ENCODE measurements around the gene MIER2.

MIER2 gene

DNA sequence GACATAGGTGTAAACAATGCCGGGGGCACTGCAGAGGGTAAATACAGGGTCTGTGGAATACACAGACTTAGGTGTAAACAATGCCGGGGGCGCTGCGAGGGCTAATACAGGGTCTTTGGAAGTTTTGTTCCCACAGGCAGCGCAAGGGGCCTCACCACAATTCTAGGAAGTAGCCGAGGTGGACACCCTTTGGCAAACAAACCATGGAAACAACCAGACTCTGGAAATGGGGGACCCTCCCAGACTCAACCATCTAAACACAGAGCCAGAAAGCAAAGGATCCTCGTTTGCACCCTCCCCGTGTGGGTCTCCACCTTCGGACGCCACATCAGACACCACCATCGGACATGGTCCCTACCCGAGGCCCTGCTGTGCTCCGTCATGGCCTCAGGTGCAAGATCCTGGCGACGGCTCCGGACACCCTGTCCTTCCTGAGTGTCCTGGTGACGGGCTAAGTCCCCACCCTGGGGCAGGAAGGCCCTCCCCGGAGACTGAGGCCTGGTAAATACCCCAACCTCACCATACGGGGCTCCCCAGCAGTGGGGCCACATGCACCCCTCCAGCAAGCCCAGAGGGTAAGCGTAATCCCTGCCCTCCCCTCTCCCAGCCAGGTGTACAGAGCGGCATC is 36.7 kb downstream of the MIER2 start:
- no peak for DNase-seq (ENCODE audit: low spot score)

DNA sequence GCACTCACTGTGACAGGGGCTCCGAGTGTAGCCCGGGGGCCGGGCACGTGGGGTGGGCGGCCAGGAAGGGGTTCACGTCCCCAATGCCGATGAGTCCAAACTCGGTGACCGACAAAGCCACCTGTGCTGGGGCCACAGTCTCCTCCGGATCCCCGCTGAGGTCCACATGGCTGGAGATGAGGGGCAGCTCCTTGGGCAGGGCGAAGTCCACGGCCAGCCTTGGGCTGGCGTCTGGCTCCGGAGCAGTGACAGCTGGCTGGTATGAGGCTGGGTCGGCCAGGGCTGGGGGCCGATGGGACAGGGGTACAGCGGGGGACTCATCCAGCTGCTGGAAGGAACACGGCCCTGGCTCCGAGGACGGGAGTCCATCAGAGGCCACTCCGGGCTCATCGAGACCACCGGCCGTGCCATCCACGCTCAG is 37.5 kb downstream of the MIER2 start:
- no peak for DNase-seq (ENCODE audit: low spot score)

GRCh38 chr19:306151-306900 is 38.3 kb downstream of the MIER2 start:
- no peak for DNase-seq (ENCODE audit: low spot score)

DNA sequence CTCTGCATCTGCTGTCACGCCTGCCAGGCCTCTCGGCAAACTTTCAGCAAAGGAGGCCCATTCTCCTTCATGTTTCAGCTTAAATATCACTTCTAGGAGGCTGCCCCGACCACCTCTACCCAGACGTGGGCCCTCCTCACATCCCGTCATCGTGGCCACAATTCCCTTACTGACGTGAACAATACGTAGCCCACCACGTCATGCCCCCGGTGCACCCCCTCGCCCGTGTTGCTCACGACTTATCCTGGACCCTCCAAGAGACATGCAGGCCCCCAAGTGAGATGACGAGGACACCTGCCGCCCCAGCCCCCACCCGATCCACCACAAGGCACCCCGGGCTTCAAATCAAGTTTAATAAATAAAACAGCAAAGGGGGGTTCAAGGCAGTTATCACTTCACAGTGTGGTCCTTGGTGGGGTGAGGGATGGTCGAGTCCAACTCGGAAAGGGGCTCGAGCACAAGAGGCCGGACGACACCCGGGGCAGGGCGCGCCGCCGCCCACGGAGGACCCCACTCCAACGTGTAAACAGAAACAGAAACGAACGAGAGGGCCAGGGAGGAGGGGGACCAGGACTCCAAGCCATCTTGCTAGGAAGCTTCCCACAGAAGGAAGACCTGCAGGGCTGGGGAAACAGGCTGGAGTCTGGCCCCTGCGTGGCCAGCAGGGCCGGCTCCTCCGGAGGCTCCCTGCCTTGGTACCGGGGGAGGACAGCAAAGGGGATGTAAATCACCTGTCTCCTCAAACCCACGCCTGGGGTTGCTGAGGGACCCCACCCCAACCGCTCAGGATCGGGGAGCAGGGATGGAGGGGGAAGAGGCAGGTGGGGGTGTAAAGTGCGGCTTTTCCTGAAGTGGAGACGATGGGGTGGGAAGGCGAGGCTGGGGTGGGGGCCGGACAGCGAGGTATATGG is 39.1 kb downstream of the MIER2 start:
- no peak for DNase-seq (ENCODE audit: low spot score)

DNA sequence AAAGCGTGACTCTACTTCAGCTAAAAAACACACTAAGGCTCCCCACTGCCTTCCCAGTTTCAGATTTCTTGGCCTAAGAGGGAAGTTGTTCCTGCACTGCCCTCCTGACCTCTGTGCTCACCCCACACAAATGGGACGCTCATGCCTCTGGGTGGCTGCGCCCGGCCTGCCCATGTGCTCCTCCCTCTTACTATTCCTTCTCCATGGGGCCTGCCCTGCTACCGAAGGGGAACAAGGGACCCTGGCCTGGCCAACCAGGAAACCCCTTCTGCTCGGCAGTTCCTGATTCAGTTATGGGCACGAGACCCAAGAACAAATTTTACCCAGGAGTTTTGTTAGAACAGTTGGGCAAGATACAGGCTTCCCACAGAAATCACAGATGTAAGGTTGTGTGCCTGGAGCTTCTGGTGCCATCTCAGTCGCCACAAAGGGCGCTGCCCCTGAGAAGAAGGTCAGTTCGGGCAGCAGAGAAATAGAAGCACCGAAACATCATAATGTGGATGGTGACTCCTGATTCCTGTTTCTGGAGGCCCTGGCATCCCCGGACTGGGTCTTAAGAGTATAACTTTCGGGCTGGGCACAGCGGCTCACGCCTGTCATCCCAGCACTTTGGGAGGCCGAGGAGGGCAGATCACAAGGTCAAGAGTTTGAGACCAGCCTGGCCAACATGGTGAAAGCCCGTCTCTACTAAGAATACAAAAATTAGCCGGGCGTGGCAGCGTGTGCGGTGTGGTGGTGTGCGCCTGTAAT is 47.9 kb downstream of the MIER2 start:
- DNase-seq (ENCODE audit: low spot score), result no peak

GRCh38 chr19:295687-296370 is 48.8 kb downstream of the MIER2 start:
- no peak for DNase-seq (ENCODE audit: low spot score)

DNA sequence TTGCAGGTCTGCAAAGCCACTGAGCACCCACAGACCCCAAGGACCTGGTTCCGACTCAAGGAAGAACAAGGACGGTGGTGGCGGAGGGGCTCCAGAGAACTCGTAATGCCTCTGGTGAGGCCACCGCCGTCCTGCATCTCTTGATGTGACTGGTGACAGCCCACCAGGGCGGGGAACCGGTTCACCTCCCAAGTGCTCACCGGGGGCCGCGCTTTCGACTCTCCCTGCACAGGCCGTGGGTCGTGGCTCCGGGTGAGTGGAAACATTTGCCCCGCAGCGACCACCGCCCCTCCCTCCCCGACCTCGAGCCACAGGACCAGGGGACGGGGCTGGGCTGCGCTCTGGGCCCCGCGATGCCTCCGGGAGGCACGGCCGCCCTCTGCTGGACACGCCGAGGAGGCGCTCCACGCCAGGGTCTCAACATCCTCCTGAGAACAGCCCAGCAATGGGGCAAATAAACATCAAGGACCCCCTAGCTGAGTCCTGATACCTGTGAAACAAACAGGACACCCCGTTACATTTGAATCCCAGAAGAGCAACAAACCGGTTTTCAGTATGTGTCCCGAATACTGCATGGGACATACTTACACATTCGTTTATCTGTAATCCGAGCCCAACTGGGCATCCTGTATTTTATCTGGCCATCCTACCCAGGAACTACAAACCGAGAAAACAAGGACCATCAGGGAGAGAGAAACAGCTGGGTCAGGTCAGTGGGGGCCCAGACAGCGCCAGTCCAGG is 49.5 kb downstream of the MIER2 start:
- DNase-seq (ENCODE audit: low spot score), result peak; percentile 93

DNA sequence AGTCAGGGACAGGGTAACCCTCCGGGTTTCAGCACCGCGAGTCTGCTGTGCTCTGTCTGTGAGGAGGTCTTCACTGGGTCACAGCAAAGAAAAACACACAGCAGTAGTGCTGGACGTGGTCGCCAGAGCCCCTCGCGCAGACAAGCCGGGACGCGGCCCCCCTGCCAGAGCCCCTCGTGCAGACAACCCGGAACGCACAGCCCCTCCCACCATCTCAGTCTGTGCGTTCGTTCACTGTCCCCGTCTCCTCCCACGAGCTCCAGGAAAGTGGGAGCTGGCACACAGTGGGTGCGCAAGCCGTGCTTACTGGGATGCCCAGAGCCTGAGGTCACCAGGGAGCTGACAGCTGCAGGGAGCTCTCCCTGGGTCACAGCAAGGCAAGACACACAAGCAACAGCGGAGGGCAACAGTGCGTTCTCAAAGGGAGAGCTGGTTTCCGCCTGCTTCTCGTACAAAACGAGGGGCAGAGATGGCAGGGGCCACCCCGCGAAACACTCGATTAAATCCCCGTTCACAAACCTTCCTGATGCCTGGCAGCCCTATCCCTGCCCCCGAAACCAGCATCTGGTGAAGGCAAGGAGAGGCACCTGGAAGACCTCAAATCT is 50.2 kb downstream of the MIER2 start:
- peak; percentile 49 for DNase-seq (ENCODE audit: low spot score)

DNA sequence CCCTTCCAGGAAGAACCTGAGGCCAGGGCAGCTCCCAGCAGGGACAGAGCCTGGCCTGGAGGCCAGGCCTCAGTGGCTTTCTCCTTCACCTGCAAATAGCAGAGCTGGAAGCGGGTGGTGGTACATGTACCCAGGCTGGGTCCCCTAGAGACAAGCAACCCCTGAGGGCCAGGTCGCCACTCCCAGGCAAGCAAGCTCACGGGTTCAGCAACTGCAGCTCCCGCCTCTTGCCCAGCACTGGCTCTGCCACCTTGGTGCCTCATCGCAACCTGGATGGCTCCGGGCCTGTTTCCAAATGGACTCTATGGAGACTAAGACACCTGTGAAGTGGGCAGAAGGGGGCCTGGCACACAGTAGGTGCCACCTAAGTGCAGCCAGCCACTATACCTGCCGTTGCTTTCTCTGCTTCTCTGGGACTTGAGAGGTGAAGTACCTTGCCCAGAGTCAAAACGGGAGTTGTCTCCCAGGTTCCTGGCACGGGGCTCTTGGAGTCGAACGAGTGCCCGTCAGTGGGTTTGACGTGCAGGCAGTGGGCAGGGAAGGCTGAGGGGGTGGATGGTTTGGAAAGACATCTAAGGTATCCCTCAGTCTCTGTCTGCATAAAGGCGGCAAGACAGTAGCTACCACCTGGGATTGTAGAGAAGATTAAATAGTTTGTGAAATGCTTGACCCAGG is 51.0 kb downstream of the MIER2 start:
- DNase-seq (ENCODE audit: low spot score), result no peak

DNA sequence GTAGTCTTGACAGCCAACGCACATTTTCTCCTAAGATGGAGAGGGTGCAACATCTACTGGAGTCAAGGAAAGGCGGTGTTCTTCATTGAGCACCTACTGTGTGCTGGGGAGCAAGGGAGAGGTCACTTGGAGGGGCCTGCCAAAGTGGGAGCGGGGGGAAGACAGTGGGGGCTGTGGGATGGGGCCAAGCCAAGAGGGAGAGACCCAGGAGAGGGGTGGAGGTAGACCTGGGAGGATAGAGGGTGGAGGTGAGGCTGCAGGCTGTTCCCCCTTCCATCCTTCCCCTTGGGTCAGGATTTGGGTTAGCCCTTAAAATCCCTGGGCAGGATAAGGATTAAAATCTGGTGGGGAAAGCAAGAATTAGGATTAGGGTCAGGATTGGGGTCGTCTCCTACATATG is 51.6 kb downstream of the MIER2 start:
- no peak for DNase-seq (ENCODE audit: low spot score)

DNA sequence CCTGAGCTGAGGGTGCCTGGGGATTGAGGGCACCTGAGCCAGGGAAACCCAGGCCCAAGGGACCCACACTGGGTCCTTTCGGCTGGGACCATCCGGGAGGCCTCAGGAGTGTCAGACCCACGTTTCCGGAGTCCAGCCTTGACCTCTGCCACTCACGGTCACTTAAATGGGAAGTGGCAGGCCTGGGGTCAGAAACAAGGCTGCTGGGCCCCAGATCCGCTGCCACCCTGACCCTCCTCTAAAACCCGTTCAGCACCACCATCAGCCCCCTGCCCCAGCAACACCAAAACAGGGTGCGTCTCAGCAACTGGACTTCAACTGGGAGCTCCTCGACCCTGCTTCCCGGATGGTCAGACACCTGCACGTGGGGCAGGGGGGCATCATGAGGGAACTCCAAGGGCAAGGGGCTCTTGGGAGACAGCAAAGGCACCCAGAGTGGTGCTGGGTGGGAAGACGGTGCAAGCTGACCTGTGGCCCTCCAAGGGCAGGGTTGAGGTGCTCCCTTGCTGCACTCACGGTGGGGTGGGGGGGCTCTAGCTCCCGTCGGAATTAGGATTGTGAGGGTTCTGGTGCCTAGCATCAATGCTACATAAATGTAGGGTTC is 52.2 kb downstream of the MIER2 start:
- DNase-seq (ENCODE audit: low spot score), result no peak

- no peak for DNase-seq (ENCODE audit: low spot score)
These were observed 52.9 kb downstream of the MIER2 start for GRCh38 chr19:291561-292280.

DNA sequence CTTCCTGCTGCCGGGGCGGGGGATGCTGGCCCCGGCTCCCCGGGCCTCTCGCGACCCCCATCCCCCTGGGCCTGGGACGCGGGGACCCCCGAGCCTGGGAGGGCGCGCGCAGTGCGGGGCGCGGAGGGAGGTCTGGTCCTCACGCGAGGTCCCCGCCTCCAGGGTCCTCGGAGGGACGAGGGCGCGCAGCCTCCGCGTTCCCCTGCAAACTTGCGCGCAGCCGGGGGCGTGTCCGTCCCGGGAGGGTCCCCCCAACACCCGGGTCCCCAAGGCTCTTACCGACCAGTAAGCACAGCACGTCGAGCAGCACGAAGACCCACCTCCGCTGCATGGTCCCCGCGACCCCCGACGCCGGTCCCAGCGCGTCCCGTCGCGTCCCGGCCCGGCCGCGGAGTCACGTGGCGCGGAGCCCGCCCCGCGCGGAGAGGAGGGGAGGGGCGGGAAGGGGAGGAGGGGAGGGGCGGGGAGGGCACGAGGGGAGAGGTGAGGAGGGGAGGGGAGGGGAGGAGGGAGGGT is 53.5 kb downstream of the MIER2 start, which contains the start of gene PLPP2:
Gene PLPP2 (minus strand): TSS at position 398 of the 516 bp plus-strand sequence. CDS start 67 bp downstream, at position 331.
- no peak for DNase-seq (ENCODE audit: low spot score)

- no peak for DNase-seq (ENCODE audit: low spot score)
These were observed 54.1 kb downstream of the MIER2 start for GRCh38 chr19:290372-291005.

DNA sequence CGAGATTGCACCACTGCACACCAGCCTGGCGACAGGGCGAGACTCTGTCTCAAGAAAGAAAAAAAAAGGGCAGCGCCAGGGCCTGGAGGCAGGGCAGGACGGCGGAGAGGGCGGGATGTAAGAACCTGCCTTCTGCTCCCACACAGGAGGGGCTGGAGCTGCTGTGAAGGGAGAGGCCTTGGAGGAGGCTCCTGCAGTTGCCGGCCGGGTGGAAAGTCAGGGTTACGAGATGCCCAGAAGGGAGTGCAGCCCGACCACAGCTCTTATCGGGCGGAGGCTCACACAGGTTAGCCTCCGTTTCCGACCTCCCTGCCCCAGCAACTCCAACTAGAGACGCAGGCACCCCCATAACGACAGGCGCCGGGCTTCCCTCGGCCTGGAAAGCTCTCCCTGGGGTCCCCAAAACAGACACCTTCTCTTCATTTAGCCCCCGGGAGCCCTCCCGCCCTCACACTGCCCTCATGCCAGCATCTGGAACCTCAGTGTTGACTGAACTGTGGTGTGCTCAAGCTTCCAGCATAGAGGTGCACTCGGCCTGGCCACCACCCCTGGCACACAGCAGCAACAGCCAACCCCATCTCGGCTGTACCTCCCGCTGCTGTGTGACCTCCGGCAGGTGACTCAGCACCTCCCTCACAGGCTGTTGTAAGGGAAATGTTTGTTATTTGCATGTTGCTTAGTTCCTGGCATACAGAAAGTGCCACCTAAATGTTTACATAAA is 54.8 kb downstream of the MIER2 start:
- DNase-seq (ENCODE audit: low spot score), result peak; percentile 71

- DNase-seq (ENCODE audit: low spot score), result no peak
These were observed 55.7 kb downstream of the MIER2 start for GRCh38 chr19:288911-289310.

DNA sequence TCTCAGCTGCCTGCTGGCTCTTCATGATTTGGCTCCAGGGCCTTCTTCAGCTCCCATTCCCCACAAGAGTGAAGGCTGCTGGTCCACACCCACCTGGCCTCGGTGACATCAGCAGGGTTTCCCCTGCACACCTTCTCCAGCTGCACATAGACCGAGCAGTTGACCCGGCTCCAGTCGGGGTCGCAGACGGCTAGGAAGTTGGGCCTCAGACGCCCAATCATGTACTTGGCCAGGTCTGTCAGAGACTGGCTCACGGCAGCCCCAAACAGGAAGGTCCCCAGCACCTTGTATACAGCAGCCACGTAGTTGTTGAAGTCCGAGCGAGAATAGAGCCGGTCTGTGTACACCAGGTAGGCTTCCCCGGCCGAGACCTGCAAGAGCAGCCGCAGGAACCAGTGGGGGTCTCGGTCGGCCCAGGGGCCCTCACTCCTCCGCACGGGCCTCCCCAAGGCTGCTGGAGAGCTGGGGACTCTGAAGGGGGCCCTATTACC is 57.2 kb downstream of the MIER2 start:
- DNase-seq (ENCODE audit: low spot score), result no peak

Measured in HuH-7.5 (cell line).